ENCODE measurements around the gene SMYD5. TPM values are rescaled to one million over a fixed set of nuclear protein-coding genes. Genes with fewer than 3 reads are reported as not detected.
A peak's percentile ranks its signal among the peaks of the same experiment; 100 is the strongest.
"Not testable (repeated sequence)": the region's sequence is repeated elsewhere in the genome, so short reads cannot be mapped to it uniquely, and the experiment has no call there.

Gene SMYD5
- total RNA-seq (2021): 28.3 and 32.0 TPM in 2 replicates
- Bru-seq, nascent RNA: percentile 70 among the genes with signal in this experiment
- percentile 74 among the genes with signal in this experiment for BruChase-seq, experiment 1, labeled RNA remaining after a 2-hour chase
- BruChase-seq, experiment 2, labeled RNA remaining after a 6-hour chase: percentile 86 among the genes with signal in this experiment
- long read RNA-seq, transcript SMYD5-202 (13 exons, 2,593 nt): major isoform, 6 of 17 reads
- long read RNA-seq, partial matches to known transcripts: 3 of 17 reads
- long read RNA-seq, other reads (novel, unspliced or antisense): 8 of 17 reads

GRCh38 chr2:73214120-73215035, at the start of gene SMYD5:
Gene SMYD5, plus strand, starts transcription at chr2:73214245. Its CDS starts 22 bp downstream, at chr2:73214267.
- no peaks in the 10 kb centered on the region for H3K27me3 ChIP-seq (ENCODE audit: insufficient read depth, low read depth)
- peak within 1 kb of the TSS; percentile 82 for H3K4me3 ChIP-seq
- H3F3A ChIP-seq (ENCODE audit: insufficient read depth, low read depth): peaks cover 10% of the 10 kb centered on the region
- H3K36me3 ChIP-seq (ENCODE audit: low read depth): no peaks in the 10 kb centered on the region; the same call in 1 of the 2 replicates
- ChIA-PET POLR2A (ENCODE audit: unreplicated experiment) (interaction anchor here (0.7 kb wide), 1 partner anchor 16 kb away, joined by 4 read pairs; no protein-coding TSS in a partner anchor), CTCF (interaction anchor here (0.8 kb wide), 1 partner anchor 240 kb away, joined by 3 read pairs; no protein-coding TSS in a partner anchor)
- H3K9me3 ChIP-seq (ENCODE audit: insufficient read depth, low read depth): no peaks in the 10 kb centered on the region
- peak within 1 kb of the TSS; percentile 57 for H3K27ac ChIP-seq
- H3K9me2 ChIP-seq (ENCODE audit: insufficient read depth): no peaks in the 10 kb centered on the region
- TSS peak; percentile 25 for BruUV-seq (replicated peaks)
- peaks cover 15% of the 10 kb centered on the region; the same call in 1 of the 2 replicates for H3K4me1 ChIP-seq (replicated peaks; ENCODE audit: insufficient read depth)
- no peak for TF ChIP-seq EZH2 (IDR thresholded peaks at IDR 0.05; ENCODE audit: low read depth)
- TF ChIP-seq CTCF (conservative IDR thresholded peaks at IDR 0.05): no peak
- H2AFZ ChIP-seq: peak within 1 kb of the TSS; percentile 84
- intact Hi-C loops (cut with micrococcal nuclease; ENCODE audit: unreplicated experiment): loop anchor here (1.0 kb wide), 1 partner anchor 19 kb away; the partner anchor contains the start of gene PRADC1
- DNase-seq: peak; percentile 71 to 83
- H3K4me2 ChIP-seq: peak within 1 kb of the TSS; percentile 76
- peaks cover 45% of the 10 kb centered on the region for H3K79me2 ChIP-seq (ENCODE audit: low read depth)
- H4K20me1 ChIP-seq (ENCODE audit: insufficient read depth): peaks cover 6% of the 10 kb centered on the region; the same call in 1 of the 2 replicates

- POLR2A ChIA-PET (ENCODE audit: unreplicated experiment); DNase-seq; CTCF ChIA-PET; H3F3A ChIP-seq (ENCODE audit: insufficient read depth, low read depth); H3K4me2 ChIP-seq; H3K9me2 ChIP-seq (ENCODE audit: insufficient read depth); intact Hi-C loops (cut with micrococcal nuclease; ENCODE audit: unreplicated experiment); BruUV-seq (replicated peaks); H3K4me1 ChIP-seq (replicated peaks; ENCODE audit: insufficient read depth); H3K27ac ChIP-seq; H3K9me3 ChIP-seq (ENCODE audit: insufficient read depth, low read depth); H3K36me3 ChIP-seq (ENCODE audit: low read depth); H2AFZ ChIP-seq; H3K4me3 ChIP-seq; H4K20me1 ChIP-seq (ENCODE audit: insufficient read depth); H3K79me2 ChIP-seq (ENCODE audit: low read depth): not testable (repeated sequence)
- H3K27me3 ChIP-seq (ENCODE audit: insufficient read depth, low read depth): peaks cover 13% of the 10 kb centered on the region; the same call in 1 of the 2 replicates
Observed at GRCh38 chr2:73165978-73166377, 48.1 kb upstream of the SMYD5 start.

DNA sequence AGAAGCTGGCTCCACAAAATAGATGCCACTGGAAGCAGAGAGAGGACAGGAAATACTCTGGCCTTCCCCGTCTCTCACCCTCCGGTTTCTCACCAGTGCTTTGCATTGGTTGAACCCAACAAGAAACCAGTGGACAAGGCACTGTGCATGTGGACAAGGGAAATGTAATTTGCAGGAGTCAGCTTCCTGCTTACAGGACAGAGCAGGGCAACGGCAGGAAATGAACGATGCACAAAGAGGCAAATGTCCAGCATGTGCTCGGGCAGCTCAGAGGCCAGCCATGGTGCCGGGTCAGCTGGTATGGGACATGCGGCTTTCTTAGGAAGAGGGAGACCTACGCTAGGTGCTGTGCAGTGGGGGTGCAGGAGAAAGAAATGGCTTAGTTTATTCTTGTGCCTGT, 47.2 kb upstream of the SMYD5 start:
- H3K79me2 ChIP-seq (ENCODE audit: low read depth); H3K27ac ChIP-seq; H3K4me3 ChIP-seq; H3K9me3 ChIP-seq (ENCODE audit: insufficient read depth, low read depth); H3K27me3 ChIP-seq (ENCODE audit: insufficient read depth, low read depth); BruUV-seq (replicated peaks); intact Hi-C loops (cut with micrococcal nuclease; ENCODE audit: unreplicated experiment); H3K36me3 ChIP-seq (ENCODE audit: low read depth); H3F3A ChIP-seq (ENCODE audit: insufficient read depth, low read depth); DNase-seq; H4K20me1 ChIP-seq (ENCODE audit: insufficient read depth); H2AFZ ChIP-seq; CTCF ChIA-PET; H3K4me1 ChIP-seq (replicated peaks; ENCODE audit: insufficient read depth); POLR2A ChIA-PET (ENCODE audit: unreplicated experiment); H3K9me2 ChIP-seq (ENCODE audit: insufficient read depth); H3K4me2 ChIP-seq: not testable (repeated sequence)

DNA sequence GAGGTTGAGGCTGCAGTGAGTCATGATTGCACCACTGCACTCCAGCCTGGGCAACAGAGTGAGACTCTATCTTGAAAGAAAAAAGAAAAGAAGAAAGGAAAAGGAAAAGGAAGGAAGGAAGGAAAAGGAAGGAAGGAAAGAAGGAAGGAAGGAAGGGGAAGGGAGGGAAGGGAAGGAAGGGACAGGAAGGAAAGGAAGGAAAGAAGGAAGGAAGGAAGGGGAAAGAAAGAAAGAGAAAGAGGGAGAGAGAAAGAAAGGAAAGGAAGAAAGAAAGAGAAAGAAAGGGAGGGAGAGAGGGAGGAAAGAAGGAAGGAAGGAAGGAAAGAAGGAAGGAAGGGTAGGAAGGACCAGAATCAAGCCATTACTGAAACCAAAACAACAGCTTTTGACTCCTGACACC, 45.7 kb upstream of the SMYD5 start:
- H3K4me3 ChIP-seq; H3K79me2 ChIP-seq (ENCODE audit: low read depth); H3K9me2 ChIP-seq (ENCODE audit: insufficient read depth); H3F3A ChIP-seq (ENCODE audit: insufficient read depth, low read depth); H2AFZ ChIP-seq; DNase-seq; H3K9me3 ChIP-seq (ENCODE audit: insufficient read depth, low read depth); H3K27ac ChIP-seq; H3K27me3 ChIP-seq (ENCODE audit: insufficient read depth, low read depth); H3K36me3 ChIP-seq (ENCODE audit: low read depth); CTCF ChIA-PET; H3K4me1 ChIP-seq (replicated peaks; ENCODE audit: insufficient read depth); H3K4me2 ChIP-seq; intact Hi-C loops (cut with micrococcal nuclease; ENCODE audit: unreplicated experiment); BruUV-seq (replicated peaks); H4K20me1 ChIP-seq (ENCODE audit: insufficient read depth): not testable (repeated sequence)
- POLR2A ChIA-PET (ENCODE audit: unreplicated experiment): interaction anchor here (0.6 kb wide), 1 partner anchor 269 kb away, joined by 3 read pairs; no protein-coding TSS in a partner anchor

- H3K9me3 ChIP-seq (ENCODE audit: insufficient read depth, low read depth); BruUV-seq (replicated peaks); intact Hi-C loops (cut with micrococcal nuclease; ENCODE audit: unreplicated experiment); H3K36me3 ChIP-seq (ENCODE audit: low read depth); H4K20me1 ChIP-seq (ENCODE audit: insufficient read depth); H3K4me3 ChIP-seq; H2AFZ ChIP-seq; POLR2A ChIA-PET (ENCODE audit: unreplicated experiment); H3K4me2 ChIP-seq; H3F3A ChIP-seq (ENCODE audit: insufficient read depth, low read depth); CTCF ChIA-PET; DNase-seq; H3K9me2 ChIP-seq (ENCODE audit: insufficient read depth); H3K79me2 ChIP-seq (ENCODE audit: low read depth); H3K27ac ChIP-seq; H3K4me1 ChIP-seq (replicated peaks; ENCODE audit: insufficient read depth): not testable (repeated sequence)
- peaks cover 12% of the 10 kb centered on the region; the same call in 1 of the 2 replicates for H3K27me3 ChIP-seq (ENCODE audit: insufficient read depth, low read depth)
Observed at GRCh38 chr2:73170341-73170740, 43.7 kb upstream of the SMYD5 start.

Data from PC-9 (cell line).